ENCODE data around the gene ACTR8. TPM values are rescaled to one million over a fixed set of nuclear protein-coding genes. Genes with fewer than 3 reads are reported as not detected.

Gene ACTR8
- total RNA-seq, 2 experiments from 2014 or later = 26.0 to 28.9 TPM

GRCh38 chr3:53863145-53863544, 18.8 kb downstream of the ACTR8 start:
- H3K9me3 Mint-ChIP-seq (ENCODE audit: low read depth) = no peaks in the 10 kb centered on the region
- no peaks in the 10 kb centered on the region for H3K4me1 Mint-ChIP-seq
- no peak overlapping the region for H3K4me3 Mint-ChIP-seq
- peaks cover 24% of the 10 kb centered on the region for H3K36me3 Mint-ChIP-seq (ENCODE audit: low read depth)
- CTCF ChIA-PET = no interaction called here
- intact Hi-C loops (cut with DNase I, micrococcal nuclease) = no loop called here
- POLR2A ChIA-PET = no interaction called here
- DNase-seq (no peak), ATAC-seq (no peak)
- H3K27me3 Mint-ChIP-seq = no peaks in the 10 kb centered on the region
- no peak overlapping the region for H3K27ac Mint-ChIP-seq

GRCh38 chr3:53862241-53862640, 19.7 kb downstream of the ACTR8 start:
- POLR2A ChIA-PET = no interaction called here
- ATAC-seq (no peak), DNase-seq (no peak)
- H3K9me3 Mint-ChIP-seq (ENCODE audit: low read depth) = no peaks in the 10 kb centered on the region
- H3K4me3 Mint-ChIP-seq = no peak overlapping the region
- no peaks in the 10 kb centered on the region for H3K4me1 Mint-ChIP-seq
- no peaks in the 10 kb centered on the region for H3K27me3 Mint-ChIP-seq
- H3K27ac Mint-ChIP-seq = no peak overlapping the region
- intact Hi-C loops (cut with DNase I, micrococcal nuclease) = no loop called here
- peaks cover 24% of the 10 kb centered on the region for H3K36me3 Mint-ChIP-seq (ENCODE audit: low read depth)
- CTCF ChIA-PET = no interaction called here

- Mint-ChIP-seq H3K27me3 (no peaks in the 10 kb centered on the region), H3K27ac (no peak overlapping the region), H3K36me3 (ENCODE audit: low read depth) (peaks cover 22% of the 10 kb centered on the region), H3K4me3 (no peak overlapping the region), H3K9me3 (ENCODE audit: low read depth) (no peaks in the 10 kb centered on the region), H3K4me1 (no peaks in the 10 kb centered on the region)
- ATAC-seq (no peak), DNase-seq (no peak)
- CTCF ChIA-PET = no interaction called here
- POLR2A ChIA-PET = no interaction called here
- intact Hi-C loops (cut with DNase I, micrococcal nuclease) = no loop called here
Measured at GRCh38 chr3:53860196-53860595, 21.8 kb downstream of the ACTR8 start.

DNA sequence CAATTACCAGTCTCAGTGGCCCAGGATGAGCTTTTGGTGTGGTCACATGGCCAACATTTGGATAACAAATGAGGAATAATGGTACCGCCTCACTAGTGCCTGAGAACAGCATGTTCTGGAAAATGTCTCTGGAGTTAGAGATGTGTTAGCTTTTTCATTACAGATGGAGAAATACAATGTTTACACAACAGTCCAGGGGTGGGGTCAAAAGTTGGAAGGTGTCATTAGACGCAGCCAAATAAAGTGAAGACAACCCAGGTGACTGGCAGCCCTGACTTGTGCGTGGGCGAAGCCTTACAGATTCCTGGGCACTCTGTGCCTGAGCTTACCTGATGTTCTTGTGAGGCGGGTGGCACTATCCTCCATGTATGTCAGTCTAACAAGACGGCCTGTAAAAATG, 22.8 kb downstream of the ACTR8 start:
- Mint-ChIP-seq H3K27me3 (no peaks in the 10 kb centered on the region), H3K4me3 (no peak overlapping the region), H3K36me3 (ENCODE audit: low read depth) (peaks cover 14% of the 10 kb centered on the region), H3K4me1 (no peaks in the 10 kb centered on the region), H3K9me3 (ENCODE audit: low read depth) (no peaks in the 10 kb centered on the region), H3K27ac (no peak overlapping the region)
- intact Hi-C loops (cut with DNase I, micrococcal nuclease) = no loop called here
- ATAC-seq (no peak), DNase-seq (no peak)
- ChIA-PET CTCF (no interaction called here), POLR2A (no interaction called here)

- Mint-ChIP-seq H3K9me3 (ENCODE audit: low read depth) (no peaks in the 10 kb centered on the region), H3K27ac (no peak overlapping the region), H3K4me3 (no peak overlapping the region), H3K27me3 (no peaks in the 10 kb centered on the region), H3K4me1 (no peaks in the 10 kb centered on the region), H3K36me3 (ENCODE audit: low read depth) (peaks cover 11% of the 10 kb centered on the region)
- ChIA-PET CTCF (no interaction called here), POLR2A (no interaction called here)
- intact Hi-C loops (cut with DNase I, micrococcal nuclease) = no loop called here
- ATAC-seq (no peak), DNase-seq (no peak)
Measured at GRCh38 chr3:53858096-53858741, 23.7 kb downstream of the ACTR8 start.

DNA sequence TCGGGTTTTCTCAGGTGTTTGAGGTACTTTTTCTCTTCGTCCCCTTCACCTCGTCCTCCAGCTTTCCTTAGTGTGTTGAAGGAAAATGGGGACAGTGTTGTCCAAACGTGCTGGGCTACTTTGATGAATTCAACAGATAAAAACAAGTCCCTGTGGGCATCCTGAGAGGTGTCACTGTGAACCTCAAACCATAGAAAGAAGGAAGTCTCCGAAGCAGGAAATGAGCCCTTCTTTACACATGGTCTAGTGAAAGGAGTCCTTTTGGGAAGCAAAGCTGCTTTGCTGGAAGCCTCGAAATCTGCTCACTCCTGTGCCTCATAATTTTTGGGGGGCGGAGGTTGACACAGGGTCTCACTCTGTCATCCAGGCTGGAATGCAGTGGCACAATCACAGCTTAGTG, 25.0 kb downstream of the ACTR8 start:
- H3K27me3 Mint-ChIP-seq = no peaks in the 10 kb centered on the region
- no peaks in the 10 kb centered on the region for H3K9me3 Mint-ChIP-seq (ENCODE audit: low read depth)
- DNase-seq = no peak
- peaks cover 8% of the 10 kb centered on the region for H3K36me3 Mint-ChIP-seq (ENCODE audit: low read depth)
- intact Hi-C loops (cut with DNase I, micrococcal nuclease) = no loop called here
- ATAC-seq = no peak
- H3K4me1 Mint-ChIP-seq = no peaks in the 10 kb centered on the region
- no peak overlapping the region for H3K4me3 Mint-ChIP-seq
- CTCF ChIA-PET = no interaction called here
- POLR2A ChIA-PET = no interaction called here
- no peak overlapping the region for H3K27ac Mint-ChIP-seq

DNA sequence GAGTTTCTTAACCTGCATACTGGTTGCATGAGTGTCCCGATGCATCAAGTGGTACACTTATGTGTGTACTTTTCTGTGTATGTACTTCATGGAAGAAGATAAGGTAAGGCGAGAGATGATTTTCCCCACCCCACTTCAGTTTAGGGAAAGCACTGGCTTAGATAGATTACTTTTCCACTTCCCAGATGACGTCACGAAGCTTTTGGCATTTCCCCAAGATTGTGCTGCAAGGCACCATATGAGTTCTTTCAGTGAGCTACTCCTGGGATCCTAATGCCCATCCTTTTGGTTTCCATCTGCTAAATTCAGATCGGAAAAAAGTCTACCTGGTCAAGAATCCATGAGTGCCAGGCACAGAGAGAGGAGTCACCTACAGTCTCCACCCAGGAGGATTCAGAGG, 31.1 kb downstream of the ACTR8 start:
- Mint-ChIP-seq H3K4me3 (no peak overlapping the region), H3K4me1 (no peaks in the 10 kb centered on the region), H3K27me3 (peaks cover 16% of the 10 kb centered on the region), H3K9me3 (ENCODE audit: low read depth) (no peaks in the 10 kb centered on the region), H3K27ac (no peak overlapping the region), H3K36me3 (ENCODE audit: low read depth) (no peaks in the 10 kb centered on the region)
- ATAC-seq = no peak
- DNase-seq = no peak
- POLR2A ChIA-PET = no interaction called here
- intact Hi-C loops (cut with DNase I, micrococcal nuclease) = no loop called here
- CTCF ChIA-PET = no interaction called here

GRCh38 chr3:53849916-53850315, 32.0 kb downstream of the ACTR8 start:
- no peak overlapping the region for H3K4me3 Mint-ChIP-seq
- ChIA-PET POLR2A (no interaction called here), CTCF (interaction anchor here (0.7 kb wide), 1 partner anchor 102 kb away, joined by 3 read pairs; no protein-coding TSS in a partner anchor)
- DNase-seq = no peak
- peaks cover 24% of the 10 kb centered on the region for H3K27me3 Mint-ChIP-seq
- no peaks in the 10 kb centered on the region for H3K36me3 Mint-ChIP-seq (ENCODE audit: low read depth)
- H3K9me3 Mint-ChIP-seq (ENCODE audit: low read depth) = no peaks in the 10 kb centered on the region
- intact Hi-C loops (cut with DNase I, micrococcal nuclease) = no loop called here
- no peak for ATAC-seq
- H3K4me1 Mint-ChIP-seq = no peaks in the 10 kb centered on the region
- no peak overlapping the region for H3K27ac Mint-ChIP-seq

DNA sequence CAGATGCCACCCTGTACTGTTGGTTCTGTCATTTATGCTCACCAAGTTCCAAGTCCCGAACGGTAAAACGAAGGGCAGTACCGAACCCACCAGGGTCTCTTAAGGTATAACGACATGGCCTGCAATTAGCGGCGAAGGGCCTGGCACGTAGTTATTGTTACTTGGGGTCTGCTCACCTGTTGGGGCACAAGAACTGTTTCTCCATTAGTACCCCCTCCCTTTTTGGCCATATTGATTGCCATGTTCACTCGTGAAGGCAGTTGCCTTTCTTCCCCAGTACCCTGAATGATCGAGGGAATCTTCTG, 35.1 kb downstream of the ACTR8 start:
- ATAC-seq (no peak), DNase-seq (no peak)
- H3K27ac Mint-ChIP-seq = no peak overlapping the region
- H3K4me1 Mint-ChIP-seq = no peaks in the 10 kb centered on the region
- ChIA-PET POLR2A (no interaction called here), CTCF (interaction anchor here (0.6 to 0.7 kb wide), 2 partner anchors 28 to 30 kb away, joined by 3 to 5 read pairs; no protein-coding TSS in a partner anchor)
- peaks cover 43% of the 10 kb centered on the region for H3K27me3 Mint-ChIP-seq
- intact Hi-C loops (cut with DNase I, micrococcal nuclease) = no loop called here
- H3K9me3 Mint-ChIP-seq (ENCODE audit: low read depth) = no peaks in the 10 kb centered on the region
- no peaks in the 10 kb centered on the region for H3K36me3 Mint-ChIP-seq (ENCODE audit: low read depth)
- peak overlapping the region; percentile 50 for H3K4me3 Mint-ChIP-seq

DNA sequence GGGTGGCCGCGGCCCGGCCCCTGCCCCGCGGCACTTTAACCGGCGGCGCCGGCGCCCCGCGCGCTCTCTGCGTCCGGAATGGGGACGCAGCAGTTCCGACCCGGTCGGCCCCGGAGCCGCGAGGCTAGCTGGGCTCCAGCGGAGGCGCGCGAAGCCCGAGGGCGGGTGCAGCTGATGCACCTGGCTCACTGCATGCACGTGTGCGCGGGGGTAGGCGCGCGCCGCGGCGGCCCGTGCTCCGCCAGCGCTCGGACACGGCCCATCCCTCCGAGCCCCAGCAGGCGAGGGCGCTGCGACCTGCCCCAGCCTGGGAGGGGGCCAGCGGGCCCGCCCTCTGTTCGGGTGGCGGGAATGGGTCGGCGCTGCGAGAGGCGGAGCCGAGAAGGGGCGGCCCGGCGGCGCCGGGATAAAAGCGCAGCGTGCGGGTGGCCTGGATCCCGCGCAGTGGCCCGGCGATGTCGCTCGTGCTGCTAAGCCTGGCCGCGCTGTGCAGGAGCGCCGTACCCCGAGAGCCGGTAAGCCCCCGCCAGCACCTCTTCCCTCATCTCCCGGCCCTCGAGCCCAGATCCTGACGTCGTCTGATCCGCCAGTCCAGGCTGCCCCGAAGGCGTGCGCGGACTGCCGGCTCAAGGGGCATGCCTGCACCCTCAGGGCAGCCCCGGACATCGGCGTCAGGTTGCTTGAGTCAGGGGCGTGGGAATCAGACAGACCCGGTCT, 35.7 kb downstream of the ACTR8 start, which contains the start of the genes CHDH and IL17RB:
TSS of gene CHDH (minus strand) at position 286 of the 717 bp plus-strand sequence. CDS start 22,411 bp downstream, outside the sequence.
TSS of gene IL17RB (plus strand) at position 435 of the 717 bp plus-strand sequence. CDS start at position 456, 21 bp downstream.
- ChIA-PET POLR2A (no interaction called here), CTCF (no interaction called here)
- no peaks in the 10 kb centered on the region for H3K9me3 Mint-ChIP-seq (ENCODE audit: low read depth)
- intact Hi-C loops (cut with DNase I, micrococcal nuclease) = no loop called here
- no peaks in the 10 kb centered on the region for H3K36me3 Mint-ChIP-seq (ENCODE audit: low read depth)
- peak; percentile 44 for DNase-seq
- H3K27ac Mint-ChIP-seq = no peak within 1 kb of the TSS
- peak; percentile 70 for ATAC-seq
- H3K4me3 Mint-ChIP-seq = peak within 1 kb of the TSS; percentile 50
- H3K4me1 Mint-ChIP-seq = no peaks in the 10 kb centered on the region
- H3K27me3 Mint-ChIP-seq = peaks cover 43% of the 10 kb centered on the region

- ChIA-PET POLR2A (no interaction called here), CTCF (no interaction called here)
- H3K27me3 Mint-ChIP-seq = peaks cover 43% of the 10 kb centered on the region
- intact Hi-C loops (cut with DNase I, micrococcal nuclease) = no loop called here
- H3K4me3 Mint-ChIP-seq = peak overlapping the region; percentile 38
- DNase-seq (no peak), ATAC-seq (no peak)
- no peak overlapping the region for H3K27ac Mint-ChIP-seq
- no peaks in the 10 kb centered on the region for H3K36me3 Mint-ChIP-seq (ENCODE audit: low read depth)
- H3K9me3 Mint-ChIP-seq (ENCODE audit: low read depth) = no peaks in the 10 kb centered on the region
- H3K4me1 Mint-ChIP-seq = no peaks in the 10 kb centered on the region
Measured at GRCh38 chr3:53845881-53846133, 36.1 kb downstream of the ACTR8 start.

DNA sequence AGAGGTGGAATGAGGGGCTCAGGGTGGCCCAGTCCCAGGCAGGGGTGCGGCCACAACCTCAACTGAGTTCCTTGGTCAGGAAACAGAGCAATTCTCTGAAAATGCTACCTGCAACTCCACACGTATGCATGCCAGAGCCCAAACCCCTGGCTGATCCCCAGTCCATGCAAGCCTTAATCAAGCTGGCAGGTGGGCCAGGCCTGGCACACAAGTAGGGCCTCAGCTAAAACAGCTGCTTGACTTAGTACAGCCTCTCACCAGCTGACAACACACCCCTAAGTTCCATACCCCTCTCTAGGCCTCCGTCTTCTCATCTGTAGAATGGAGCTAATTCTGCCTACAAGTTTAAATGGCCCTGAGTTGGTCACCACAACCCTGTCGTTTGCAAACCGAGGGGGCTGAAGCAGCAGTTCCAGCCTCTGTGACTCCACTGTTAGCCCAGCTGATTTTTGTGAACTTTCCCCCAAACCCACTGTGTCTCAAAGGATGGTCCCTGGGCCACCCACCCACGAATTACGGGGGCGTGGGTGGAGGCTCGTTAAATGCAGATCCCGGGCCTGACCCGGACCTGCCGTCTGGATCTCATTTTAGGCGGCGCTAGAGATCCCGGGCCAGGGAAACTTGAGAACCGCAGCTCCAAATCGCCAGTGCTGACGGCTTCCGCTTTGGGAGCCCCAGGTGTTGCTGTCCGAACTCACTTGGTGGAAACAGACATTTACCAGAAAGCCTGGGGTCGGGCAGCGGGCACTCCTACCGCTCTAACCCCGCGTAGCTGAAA, 36.7 kb downstream of the ACTR8 start:
- Mint-ChIP-seq H3K27me3 (peaks cover 43% of the 10 kb centered on the region), H3K27ac (no peak overlapping the region), H3K4me1 (no peaks in the 10 kb centered on the region), H3K4me3 (peak overlapping the region; percentile 38), H3K9me3 (ENCODE audit: low read depth) (no peaks in the 10 kb centered on the region), H3K36me3 (ENCODE audit: low read depth) (no peaks in the 10 kb centered on the region)
- DNase-seq = peak; percentile 16
- intact Hi-C loops (cut with DNase I, micrococcal nuclease) = no loop called here
- ATAC-seq = peak; percentile 9
- ChIA-PET POLR2A (no interaction called here), CTCF (no interaction called here)

Measured in activated CD4-positive, alpha-beta T cell treated with anti-CD3 and anti-CD28 coated beads for 36 hours (primary cell).